Stimulated activated naive CD8-positive, alpha-beta T cell treated with anti-CD3 and anti-CD28 coated beads, Interleukin-15, amount 100 ng/mL, for 72 hours (primary cell): ENCODE measurements around the gene CYP19A1.

ENCODE experiments used
- ATAC-seq: fragments of 150-1000 bp; cut with Tn5 transposase; 2 replicates; pipeline ENCODE4 v1.10.0; 2021; ENCODE audit warnings: mild to moderate bottlenecking, moderate library complexity
- DNase-seq, 2 donors: peaks; one replicate each; pipeline ENCODE4 v3.0.0; 2021 to 2022
- H3K27ac Mint-ChIP-seq, 2 donors: one replicate each; pipeline ENCODE4 v1.8.0; 2022; ENCODE audit warnings: mild to moderate bottlenecking in 2 of 2, mixed read lengths in 2 of 2, moderate library complexity in 2 of 2
- H3K27me3 Mint-ChIP-seq: one replicate; pipeline ENCODE4 v1.8.0; 2022; ENCODE audit warnings: mixed read lengths
- H3K4me1 Mint-ChIP-seq: one replicate; pipeline ENCODE4 v1.8.0; 2022; ENCODE audit warnings: mild to moderate bottlenecking, mixed read lengths
- H3K4me3 Mint-ChIP-seq, 2 donors: one replicate each; pipeline ENCODE4 v1.8.0; 2022; ENCODE audit warnings: mild to moderate bottlenecking in 2 of 2, mixed read lengths in 2 of 2, moderate library complexity in 1 of 2
- H3K9me3 Mint-ChIP-seq, 2 donors: one replicate each; pipeline ENCODE4 v1.8.0; 2022; ENCODE audit warnings: mixed read lengths in 2 of 2

CYP19A1 gene

GRCh38 chr15:51244423-51244869, 94.0 kb downstream of the CYP19A1 start:
- Mint-ChIP-seq H3K27ac (peak overlapping the region in 1 of 2 donors; percentile 62), H3K9me3 (no peaks in the 10 kb centered on the region), H3K4me1 (peaks cover 6% of the 10 kb centered on the region), H3K4me3 (no peak overlapping the region), H3K27me3 (peaks cover 24% of the 10 kb centered on the region)
- ATAC-seq: no peak
- no peak for DNase-seq

GRCh38 chr15:51243774-51244173, 94.6 kb downstream of the CYP19A1 start:
- ATAC-seq (peak; percentile 83), DNase-seq (no peak)
- Mint-ChIP-seq H3K4me1 (peaks cover 6% of the 10 kb centered on the region), H3K27ac (peak overlapping the region in 1 of 2 donors; percentile 62), H3K9me3 (no peaks in the 10 kb centered on the region), H3K27me3 (peaks cover 22% of the 10 kb centered on the region), H3K4me3 (no peak overlapping the region)

- H3K27ac Mint-ChIP-seq: peak overlapping the region in 1 of 2 donors; percentile 36
- H3K9me3 Mint-ChIP-seq: no peaks in the 10 kb centered on the region
- peaks cover 6% of the 10 kb centered on the region for H3K4me1 Mint-ChIP-seq
- H3K4me3 Mint-ChIP-seq: no peak overlapping the region
- no peak for DNase-seq
- H3K27me3 Mint-ChIP-seq: peaks cover 30% of the 10 kb centered on the region
- ATAC-seq: no peak
These were observed 98.3 kb downstream of the CYP19A1 start for GRCh38 chr15:51240066-51240465.

GRCh38 chr15:51237816-51238215, 100.6 kb downstream of the CYP19A1 start:
- DNase-seq (no peak), ATAC-seq (no peak)
- Mint-ChIP-seq H3K4me1 (no peaks in the 10 kb centered on the region), H3K4me3 (no peak overlapping the region), H3K27ac (no peak overlapping the region), H3K9me3 (no peaks in the 10 kb centered on the region), H3K27me3 (peaks cover 44% of the 10 kb centered on the region)

GRCh38 chr15:51234176-51234927, 104.0 kb downstream of the CYP19A1 start:
- no peaks in the 10 kb centered on the region for H3K9me3 Mint-ChIP-seq

GRCh38 chr15:51232581-51232980, 105.8 kb downstream of the CYP19A1 start:
- no peak for ATAC-seq
- no peak overlapping the region for H3K4me3 Mint-ChIP-seq
- peaks cover 26% of the 10 kb centered on the region for H3K27me3 Mint-ChIP-seq
- H3K9me3 Mint-ChIP-seq: no peaks in the 10 kb centered on the region
- no peak for DNase-seq
- peaks cover 8% of the 10 kb centered on the region for H3K4me1 Mint-ChIP-seq
- H3K27ac Mint-ChIP-seq: no peak overlapping the region

More at GRCh38 chr15:51234176-51234927, 104.0 kb downstream of the CYP19A1 start:
- Mint-ChIP-seq H3K27me3 (peaks cover 29% of the 10 kb centered on the region), H3K4me3 (no peak overlapping the region), H3K4me1 (no peaks in the 10 kb centered on the region), H3K27ac (peak overlapping the region in 1 of 2 donors; percentile 28)
- no peak for ATAC-seq
- DNase-seq: no peak

- Mint-ChIP-seq H3K9me3 (no peaks in the 10 kb centered on the region), H3K27me3 (peaks cover 16% of the 10 kb centered on the region), H3K4me3 (no peak overlapping the region), H3K27ac (no peak overlapping the region), H3K4me1 (peaks cover 8% of the 10 kb centered on the region)
- DNase-seq (no peak), ATAC-seq (no peak)
These were observed 108.5 kb downstream of the CYP19A1 start for GRCh38 chr15:51229907-51230330.

GRCh38 chr15:51227940-51228732, 110.3 kb downstream of the CYP19A1 start:
- no peaks in the 10 kb centered on the region for H3K9me3 Mint-ChIP-seq
- DNase-seq (peak in 1 of 2 donors; percentile 13), ATAC-seq (peak; percentile 61)
- peak overlapping the region in 1 of 2 donors; percentile 77 for H3K27ac Mint-ChIP-seq
- H3K4me3 Mint-ChIP-seq: no peak overlapping the region
- peaks cover 12% of the 10 kb centered on the region for H3K27me3 Mint-ChIP-seq
- H3K4me1 Mint-ChIP-seq: peaks cover 8% of the 10 kb centered on the region

GRCh38 chr15:51226576-51227210, 111.7 kb downstream of the CYP19A1 start:
- H3K4me1 Mint-ChIP-seq: peaks cover 8% of the 10 kb centered on the region
- DNase-seq: no peak
- H3K9me3 Mint-ChIP-seq: no peaks in the 10 kb centered on the region

GRCh38 chr15:51224428-51224827, 114.0 kb downstream of the CYP19A1 start:
- Mint-ChIP-seq H3K27ac (no peak overlapping the region), H3K9me3 (no peaks in the 10 kb centered on the region), H3K4me3 (no peak overlapping the region), H3K4me1 (peaks cover 8% of the 10 kb centered on the region), H3K27me3 (peaks cover 21% of the 10 kb centered on the region)
- DNase-seq (no peak), ATAC-seq (no peak)

More at GRCh38 chr15:51226576-51227210, 111.7 kb downstream of the CYP19A1 start:
- H3K27ac Mint-ChIP-seq: no peak overlapping the region
- H3K4me3 Mint-ChIP-seq: no peak overlapping the region
- ATAC-seq: no peak
- H3K27me3 Mint-ChIP-seq: peaks cover 17% of the 10 kb centered on the region

GRCh38 chr15:51223771-51224229, 114.6 kb downstream of the CYP19A1 start:
- DNase-seq: no peak

GRCh38 chr15:51218299-51218938, 120.0 kb downstream of the CYP19A1 start:
- Mint-ChIP-seq H3K4me1 (no peaks in the 10 kb centered on the region), H3K27ac (no peak overlapping the region), H3K9me3 (no peaks in the 10 kb centered on the region), H3K27me3 (peaks cover 43% of the 10 kb centered on the region), H3K4me3 (no peak overlapping the region)
- no peak for ATAC-seq
- DNase-seq: no peak

More at GRCh38 chr15:51223771-51224229, 114.6 kb downstream of the CYP19A1 start:
- Mint-ChIP-seq H3K27ac (no peak overlapping the region), H3K9me3 (no peaks in the 10 kb centered on the region), H3K4me3 (no peak overlapping the region), H3K27me3 (peaks cover 21% of the 10 kb centered on the region), H3K4me1 (peaks cover 8% of the 10 kb centered on the region)
- no peak for ATAC-seq

GRCh38 chr15:51212909-51213308, 125.5 kb downstream of the CYP19A1 start:
- Mint-ChIP-seq H3K4me3 (no peak overlapping the region), H3K27ac (no peak overlapping the region), H3K4me1 (no peaks in the 10 kb centered on the region), H3K9me3 (no peaks in the 10 kb centered on the region), H3K27me3 (peaks cover 34% of the 10 kb centered on the region)
- ATAC-seq: no peak
- no peak for DNase-seq

- H3K4me3 Mint-ChIP-seq: no peak overlapping the region
- H3K9me3 Mint-ChIP-seq: no peaks in the 10 kb centered on the region
- no peak for DNase-seq
- ATAC-seq: no peak
- peaks cover 33% of the 10 kb centered on the region for H3K27me3 Mint-ChIP-seq
- no peaks in the 10 kb centered on the region for H3K4me1 Mint-ChIP-seq
- H3K27ac Mint-ChIP-seq: no peak overlapping the region
These were observed 126.2 kb downstream of the CYP19A1 start for GRCh38 chr15:51212239-51212638.
